H1 (cell line): ENCODE data around the gene MYLK4. TPM values are rescaled to one million over a fixed set of nuclear protein-coding genes. Genes with fewer than 3 reads are reported as not detected.

Source experiments
- CTCF ChIA-PET: fragments of 300-600 bp; sonication (Branson Sonifier 250); formaldehyde crosslinking; loops from one replicate; lab custom pipeline; 2021; ENCODE audit not compliant: partially characterized antibody; lab: Charles Lee
- POLR2A ChIA-PET: fragments of 300-600 bp; sonication (Branson Sonifier 250); formaldehyde crosslinking; loops from one replicate; lab custom pipeline; 2021; ENCODE audit warnings: inconsistent platforms; ENCODE audit not compliant: partially characterized antibody; lab: Charles Lee
- DNase-seq, 2 experiments: peaks; one replicate each; pipeline versions ENCODE4 v3.0.0 to v3.0.0-alpha.2; 2010 to 2022; ENCODE audit warnings: low spot score in 2 of 2, low read depth in 1 of 2, mixed read lengths in 1 of 2
- FAIRE-seq: peaks from 2 replicates; lab custom pipeline; 2011; peaks lifted over from hg19 to GRCh38; lab: Jason Lieb, UNC
- H2AFZ ChIP-seq: 2 replicates; pipeline ENCODE4 v1.8.1; 2012; ENCODE audit warnings: low read length, inconsistent platforms
- H2AK5ac ChIP-seq: 2 replicates; pipeline ENCODE4 v1.6.1; 2013; ENCODE audit warnings: low read depth, low read length
- H2BK120ac ChIP-seq: replicated peaks from 2 replicates; pipeline ENCODE3; 2013; ENCODE audit warnings: low read depth, low read length, inconsistent platforms
- H2BK12ac ChIP-seq: 2 replicates; pipeline ENCODE4 v1.6.1; 2013; ENCODE audit warnings: low read depth, low read length
- H2BK15ac ChIP-seq: 2 replicates; pipeline ENCODE4 v1.6.1; 2013; ENCODE audit warnings: low read length
- H2BK20ac ChIP-seq: 2 replicates; pipeline ENCODE4 v1.6.1; 2013; ENCODE audit warnings: low read length
- H2BK5ac ChIP-seq: 2 replicates; pipeline ENCODE4 v1.6.1; 2013; ENCODE audit warnings: low read depth, low read length
- H3K14ac ChIP-seq: 2 replicates; pipeline ENCODE4 v1.6.1; 2013; ENCODE audit warnings: inconsistent platforms; ENCODE audit not compliant: insufficient read length
- H3K18ac ChIP-seq: 2 replicates; pipeline ENCODE4 v1.6.1; 2013; ENCODE audit warnings: low read length; ENCODE audit errors: extremely low read depth
- H3K23ac ChIP-seq: 2 replicates; pipeline ENCODE4 v1.6.1; 2013; ENCODE audit warnings: inconsistent platforms; ENCODE audit not compliant: insufficient read length
- H3K23me2 ChIP-seq: 2 replicates; pipeline ENCODE4 v1.6.1; 2013; ENCODE audit warnings: low read depth, low read length
- H3K27ac ChIP-seq: 2 replicates; pipeline ENCODE4 v1.6.1; 2011; ENCODE audit warnings: low read depth, low read length, inconsistent platforms
- H3K27me3 ChIP-seq, 4 experiments: replicated peaks in 1 of 4; 1 replicate in 1 of 4; 2 replicates in 3 of 4; pipeline versions ENCODE4 v1.6.1 to v1.8.1; 2011 to 2013; ENCODE audit warnings: low read length in 3 of 4, mild to moderate bottlenecking in 3 of 4, inconsistent platforms in 2 of 4, mixed read lengths in 2 of 4, moderate library complexity in 1 of 4; ENCODE audit not compliant: control insufficient read depth in 3 of 4, insufficient read depth in 3 of 4; ENCODE audit errors: extremely low read depth in 1 of 4
- H3K36me3 ChIP-seq, 4 experiments: 2 replicates each; pipeline versions ENCODE4 v1.6.1 to v1.8.1; 2011 to 2013; ENCODE audit warnings: mild to moderate bottlenecking in 4 of 4, low read length in 3 of 4, moderate library complexity in 2 of 4, control low read depth in 1 of 4, inconsistent platforms in 1 of 4; ENCODE audit not compliant: insufficient read depth in 4 of 4, control insufficient read depth in 2 of 4
- H3K4ac ChIP-seq: replicated peaks from 2 replicates; pipeline ENCODE3; 2013; ENCODE audit warnings: low read length, low read depth, mixed read lengths, inconsistent platforms; ENCODE audit not compliant: insufficient read length
- H3K4me1 ChIP-seq, 4 experiments: replicated peaks in 1 of 4; 1 replicate in 1 of 4; 2 replicates in 3 of 4; pipeline versions ENCODE4 v1.6.1 to v1.8.1; 2011 to 2013; ENCODE audit warnings: low read length in 3 of 4, inconsistent platforms in 2 of 4, mixed read lengths in 1 of 4; ENCODE audit not compliant: insufficient read depth in 4 of 4, control insufficient read depth in 3 of 4
- H3K4me2 ChIP-seq, 2 experiments: 2 replicates each; pipeline versions ENCODE4 v1.6.1 to v1.8.1; 2011 to 2013; ENCODE audit warnings: low read depth in 2 of 2, low read length in 2 of 2, control low read depth in 1 of 2, inconsistent platforms in 1 of 2, mild to moderate bottlenecking in 1 of 2; ENCODE audit not compliant: insufficient read depth in 1 of 2
- H3K4me3 ChIP-seq, 4 experiments: fragments of 200-600, 300-600 bp in 1 of 4; sonication (generic), shearing (Covaris generic), sonication (Bioruptor Twin) in 1 of 4; 2 replicates each; pipeline versions ENCODE4 v1.5.1 to v1.8.1; 2011 to 2016; ENCODE audit warnings: low read length in 4 of 4, low read depth in 3 of 4, control low read depth in 2 of 4, inconsistent platforms in 2 of 4, mild to moderate bottlenecking in 2 of 4, mixed read lengths in 1 of 4, moderate library complexity in 1 of 4; ENCODE audit not compliant: insufficient read depth in 2 of 4; ENCODE audit errors: extremely low read depth in 1 of 4
- H3K56ac ChIP-seq: replicated peaks from 2 replicates; pipeline ENCODE3; 2013; ENCODE audit warnings: low read depth, mild to moderate bottlenecking, mixed read lengths, low read length, inconsistent platforms; ENCODE audit not compliant: insufficient read length
- H3K79me1 ChIP-seq: 2 replicates; pipeline ENCODE4 v1.6.1; 2013; ENCODE audit warnings: low read depth, low read length, control low read depth
- H3K79me2 ChIP-seq, 2 experiments: 2 replicates each; pipeline versions ENCODE4 v1.6.1 to v1.8.1; 2012 to 2013; ENCODE audit warnings: low read length in 2 of 2, mild to moderate bottlenecking in 2 of 2, inconsistent platforms in 1 of 2; ENCODE audit not compliant: insufficient read depth in 2 of 2, control insufficient read depth in 1 of 2
- H3K9ac ChIP-seq, 4 experiments: replicated peaks in 1 of 4; 1 replicate in 1 of 4; 2 replicates in 3 of 4; pipeline versions ENCODE4 v1.6.1 to v1.8.1; 2011 to 2013; ENCODE audit warnings: low read depth in 3 of 4, low read length in 3 of 4, control low read depth in 2 of 4, mild to moderate bottlenecking in 2 of 4, moderate library complexity in 2 of 4, inconsistent platforms in 1 of 4; ENCODE audit errors: extremely low read depth in 1 of 4
- H3K9me3 ChIP-seq, 2 experiments: 2 replicates each; pipeline versions ENCODE4 v1.6.1 to v1.8.1; 2012 to 2013; ENCODE audit warnings: mild to moderate bottlenecking in 2 of 2, moderate library complexity in 2 of 2, control low read depth in 1 of 2, inconsistent platforms in 1 of 2, low read depth in 1 of 2, low read length in 1 of 2, mixed read lengths in 1 of 2; ENCODE audit not compliant: insufficient read depth in 2 of 2
- H4K20me1 ChIP-seq, 2 experiments: replicated peaks in 1 of 2; 2 replicates each; pipeline versions ENCODE3 to v1.8.1; 2011 to 2013; ENCODE audit warnings: inconsistent platforms in 2 of 2, low read length in 2 of 2, mild to moderate bottlenecking in 1 of 2; ENCODE audit not compliant: insufficient read depth in 2 of 2, control insufficient read depth in 1 of 2
- H4K5ac ChIP-seq: 2 replicates; pipeline ENCODE4 v1.6.1; 2013; ENCODE audit warnings: low read length, low read depth, mixed read lengths, inconsistent platforms; ENCODE audit not compliant: insufficient read length
- H4K8ac ChIP-seq: 2 replicates; pipeline ENCODE4 v1.8.0; 2013; ENCODE audit warnings: mild to moderate bottlenecking, moderate library complexity, low read length, inconsistent platforms; ENCODE audit not compliant: insufficient read depth; ENCODE audit errors: extremely low read depth
- H4K91ac ChIP-seq: replicated peaks from 2 replicates; pipeline ENCODE3; 2013; ENCODE audit warnings: low read length, mixed read lengths, inconsistent platforms; ENCODE audit not compliant: insufficient read length
- ASH2L ChIP-seq: fragments of 200-600, 300-600 bp; sonication (generic); IDR thresholded peaks from one replicate; pipeline ENCODE4 v1.7.1; 2017; ENCODE audit warnings: low read length
- CTCF ChIP-seq, 3 experiments: IDR thresholded peaks; 1 replicate in 2 of 3; 2 replicates in 1 of 3; pipeline versions ENCODE4 v1.5.1 to v1.6.1; 2011; ENCODE audit warnings: low read length in 3 of 3, mild to moderate bottlenecking in 3 of 3, inconsistent platforms in 2 of 3, low read depth in 1 of 3, moderate library complexity in 1 of 3; ENCODE audit not compliant: insufficient read depth in 1 of 3; ENCODE audit errors: control extremely low read depth in 1 of 3
- EGR1 ChIP-seq: IDR thresholded peaks from 2 replicates; pipeline ENCODE4 v1.6.1; 2011; ENCODE audit warnings: low read depth, low read length, borderline replicate concordance
- POLR2AphosphoS5 ChIP-seq: IDR thresholded peaks from 2 replicates; pipeline ENCODE4 v1.6.1; 2011; ENCODE audit warnings: low read depth, low read length
- POU5F1 ChIP-seq: IDR thresholded peaks from 2 replicates; pipeline ENCODE4 v1.6.1; 2011; ENCODE audit warnings: low read depth, mild to moderate bottlenecking, low read length, moderate library complexity
- SUZ12 ChIP-seq: fragments of 200-600 bp; sonication (generic); IDR thresholded peaks from 2 replicates; pipeline ENCODE4 v1.6.1; 2012; ENCODE audit warnings: mild to moderate bottlenecking, inconsistent platforms, low read length, moderate library complexity, mixed read lengths
- WGBS, 2 experiments: shearing (Covaris generic) in 1 of 2; methylation state at CpG; one replicate each; pipeline versions ENCODE4 v1.1.6 to v1.1.7; 2013 to 2015; ENCODE audit warnings: low lambda C conversion rate in 2 of 2, mixed read lengths in 2 of 2, inconsistent platforms in 1 of 2, low coverage in 1 of 2, missing lambda C conversion rate in 1 of 2; ENCODE audit not compliant: insufficient replicate concordance in 2 of 2, insufficient coverage in 1 of 2, insufficient read length in 1 of 2; ENCODE audit errors: extremely low coverage in 1 of 2, missing lambda C conversion rate in 1 of 2; 5-methylcytosine and 5-hydroxymethylcytosine counted together
- polyA plus RNA-seq, 7 experiments: library from polyadenylated mRNA; depleted of rRNA in 3 of 7; stranded (reverse) in 5 of 7; unstranded in 2 of 7; fragments of >200 nt in 5 of 7; fragments of 200-250 nt in 2 of 7; gene quantifications; 1 replicate in 5 of 7; 2 replicates in 1 of 7; 4 replicates in 1 of 7; pipeline versions ENCODE4 v1.2.1 to v1.2.3, GENCODE V29; 2011 to 2013; ENCODE audit warnings: missing spikeins in 2 of 7, mixed read lengths in 2 of 7
- total RNA-seq: library from RNA; stranded (reverse); fragmentation: NEBNext Ultra II Directional; extraction: Animal tissue kit (Norgen Biotek cat#: 25700); gene quantifications from 2 replicates; pipeline ENCODE4 v1.2.1, GENCODE V29; 2021

Gene MYLK4
- total and polyA plus RNA-seq, 2 of the 8 experiments (the other 6 are each of a cell fraction or from before 2014, with no cell fraction given): 0.11 to 0.17 TPM

GRCh38 chr6:2763876-2764540, 13.3 kb upstream of the MYLK4 start:
- peak overlapping the region; percentile 68 to 77 for H3K4me2 ChIP-seq
- H2BK120ac ChIP-seq: no peak overlapping the region
- 84% methylated on average over 27 of the region's 27 CpGs; no CpG with 5 or more reads in 1 of the 2 experiments for WGBS, 2 experiments
- no peak overlapping the region for H3K14ac ChIP-seq
- no peaks in the 10 kb centered on the region for H3K36me3 ChIP-seq
- no peak overlapping the region for H2AFZ ChIP-seq
- no peak overlapping the region for H2BK12ac ChIP-seq
- peaks cover 11% of the 10 kb centered on the region for H3K23me2 ChIP-seq
- POLR2A ChIA-PET: interaction anchor here (0.8 to 5.6 kb wide), 6 partner anchors 8 to 235 kb away, joined by 3 to 21 read pairs (median 3); partner anchors contain the start of gene NQO2
- H2BK5ac ChIP-seq: no peak overlapping the region
- no peak overlapping the region for H4K5ac ChIP-seq
- H3K23ac ChIP-seq: no peak overlapping the region
- H3K27ac ChIP-seq: no peak overlapping the region
- H3K18ac ChIP-seq: no peak overlapping the region
- no peak overlapping the region for H2BK15ac ChIP-seq
- no peak overlapping the region for H4K8ac ChIP-seq
- H3K4me3 ChIP-seq: peak overlapping the region in 3 of 4 experiments; percentile 46 to 81 (median 62); a peak in 5 of 8 replicates
- H2AK5ac ChIP-seq: no peak overlapping the region
- H3K79me1 ChIP-seq: peaks cover 13% of the 10 kb centered on the region
- TF ChIP-seq CTCF (IDR thresholded peaks at IDR 0.05; ENCODE audit: control extremely low read depth in 1 of 3, insufficient read depth in 1 of 3, low read depth in 1 of 3, low read length in 3 of 3): no peak
- TF ChIP-seq SUZ12: no peak
- no peak for TF ChIP-seq EGR1
- no peak for TF ChIP-seq POLR2AphosphoS5
- no peak for TF ChIP-seq POU5F1
- no peak for TF ChIP-seq ASH2L
- peaks cover 14 to 17% of the 10 kb centered on the region in 2 experiments for H4K20me1 ChIP-seq
- H3K4ac ChIP-seq: no peak overlapping the region
- no peak overlapping the region for H2BK20ac ChIP-seq
- peaks cover 16 to 29% of the 10 kb centered on the region in 2 experiments for H3K79me2 ChIP-seq
- H3K4me1 ChIP-seq: peaks cover 0 to 6% (median 5%) of the 10 kb centered on the region in 4 experiments; a peak in 4 of 7 replicates
- no peaks in the 10 kb centered on the region for H3K9me3 ChIP-seq
- H4K91ac ChIP-seq: no peak overlapping the region
- H3K56ac ChIP-seq: no peak overlapping the region
- no peak for DNase-seq
- H3K9ac ChIP-seq: no peak overlapping the region
- H3K27me3 ChIP-seq: no peaks in the 10 kb centered on the region
- no peak for FAIRE-seq
- CTCF ChIA-PET: interaction anchor here (0.6 to 9.0 kb wide), 6 partner anchors 10 to 880 kb away, joined by 3 to 163 read pairs (median 12); partner anchors contain the start of genes MYLK4 and SERPINB1
